ENCODE data around the gene PSMC1. TPM values are rescaled to one million over a fixed set of nuclear protein-coding genes. Genes with fewer than 3 reads are reported as not detected.

The PSMC1 gene
- total RNA-seq, 4 donors from 2014 or later: 96.8 to 139 (median 117) TPM

DNA sequence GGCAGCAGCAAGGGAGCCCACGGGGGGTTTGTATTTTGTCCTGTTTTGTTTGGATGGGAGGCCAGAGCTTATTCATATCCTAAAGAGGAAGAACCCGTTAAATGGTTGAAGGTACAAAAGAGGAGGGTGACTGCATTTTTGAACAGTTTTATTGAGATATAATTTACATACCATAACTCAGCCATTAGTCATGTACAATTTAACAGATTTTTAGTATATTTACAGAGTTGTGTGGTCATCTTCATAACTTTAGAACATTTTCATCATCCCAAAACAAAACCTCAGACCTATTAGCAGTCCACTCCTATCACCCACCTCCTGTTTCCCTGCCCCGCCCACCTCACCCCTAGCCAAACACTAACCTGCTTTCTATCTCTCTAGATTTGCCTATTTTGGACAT lies 62.8 kb downstream of the PSMC1 start:
- no peak for DNase-seq (ENCODE audit: extremely low spot score)
- H3K27me3 ChIP-seq: no peaks in the 10 kb centered on the region
- intact Hi-C loops (cut with DNase I): no loop called here
- peaks cover 0 to 5% (median 2%) of the 10 kb centered on the region in 4 donors for H3K4me1 ChIP-seq
- H3K9me3 ChIP-seq: no peaks in the 10 kb centered on the region
- no peak overlapping the region for H3K27ac ChIP-seq (replicated peaks in 1 of 4)
- no peak overlapping the region for H3K4me3 ChIP-seq
- TF ChIP-seq POLR2A (IDR thresholded peaks at IDR 0.05; ENCODE audit: low read depth) (no peak), EP300 (IDR thresholded peaks at IDR 0.05) (no peak), POLR2AphosphoS5 (IDR thresholded peaks at IDR 0.05) (no peak)
- TF ChIP-seq, protein P1, sequence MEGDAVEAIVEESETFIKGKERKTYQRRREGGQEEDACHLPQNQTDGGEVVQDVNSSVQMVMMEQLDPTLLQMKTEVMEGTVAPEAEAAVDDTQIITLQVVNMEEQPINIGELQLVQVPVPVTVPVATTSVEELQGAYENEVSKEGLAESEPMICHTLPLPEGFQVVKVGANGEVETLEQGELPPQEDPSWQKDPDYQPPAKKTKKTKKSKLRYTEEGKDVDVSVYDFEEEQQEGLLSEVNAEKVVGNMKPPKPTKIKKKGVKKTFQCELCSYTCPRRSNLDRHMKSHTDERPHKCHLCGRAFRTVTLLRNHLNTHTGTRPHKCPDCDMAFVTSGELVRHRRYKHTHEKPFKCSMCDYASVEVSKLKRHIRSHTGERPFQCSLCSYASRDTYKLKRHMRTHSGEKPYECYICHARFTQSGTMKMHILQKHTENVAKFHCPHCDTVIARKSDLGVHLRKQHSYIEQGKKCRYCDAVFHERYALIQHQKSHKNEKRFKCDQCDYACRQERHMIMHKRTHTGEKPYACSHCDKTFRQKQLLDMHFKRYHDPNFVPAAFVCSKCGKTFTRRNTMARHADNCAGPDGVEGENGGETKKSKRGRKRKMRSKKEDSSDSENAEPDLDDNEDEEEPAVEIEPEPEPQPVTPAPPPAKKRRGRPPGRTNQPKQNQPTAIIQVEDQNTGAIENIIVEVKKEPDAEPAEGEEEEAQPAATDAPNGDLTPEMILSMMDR (IDR thresholded peaks at IDR 0.05): no peak
- H3K36me3 ChIP-seq: peaks cover 12 to 41% (median 34%) of the 10 kb centered on the region in 4 donors
- 89% methylated on average over 3 of the region's 3 CpGs for WGBS

DNA sequence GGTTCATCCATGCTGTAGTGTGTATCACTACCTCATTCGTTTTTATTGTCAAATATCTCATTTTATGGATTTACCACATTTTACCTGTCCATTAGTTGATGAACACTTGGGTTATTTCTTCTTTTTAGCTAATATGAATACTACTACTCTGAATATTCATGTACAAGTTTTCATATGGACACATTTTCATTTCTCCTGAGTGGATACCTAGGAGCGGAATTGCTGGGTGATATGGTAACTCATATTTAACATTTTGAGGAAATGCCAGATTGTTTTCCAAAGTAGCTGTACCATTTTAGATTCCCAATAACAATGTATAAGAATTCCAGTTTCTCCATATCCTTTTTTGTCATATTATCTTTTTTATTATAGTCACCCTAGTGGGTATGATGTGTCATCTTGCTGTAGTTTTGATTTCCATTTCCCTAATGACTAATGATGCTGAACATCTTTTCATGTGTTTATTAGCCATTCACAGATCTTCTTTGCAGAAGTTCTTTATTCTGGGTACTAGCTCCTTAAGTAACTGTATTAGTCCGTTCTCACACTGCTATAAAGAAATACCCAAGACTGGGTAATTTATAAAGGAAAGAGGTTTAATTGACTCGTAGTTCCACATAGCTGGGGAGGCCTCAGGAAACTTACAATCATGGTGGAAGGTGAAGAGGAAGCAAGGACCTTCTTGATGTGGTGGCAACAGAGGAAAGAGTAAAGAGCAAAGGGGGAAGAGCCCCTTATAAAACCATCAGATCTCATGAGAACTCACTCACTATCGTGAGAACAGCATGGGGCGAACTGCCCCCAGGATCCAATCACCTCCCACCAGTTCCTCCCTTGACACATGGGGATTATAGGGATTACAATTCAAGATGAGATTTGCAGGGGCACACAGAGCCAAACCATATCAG lies 63.5 kb downstream of the PSMC1 start:
- Histone ChIP-seq H3K27me3 (no peaks in the 10 kb centered on the region), H3K36me3 (peaks cover 12 to 34% (median 27%) of the 10 kb centered on the region in 4 donors), H3K27ac (replicated peaks in 1 of 4) (no peak overlapping the region), H3K4me3 (no peak overlapping the region), H3K9me3 (no peaks in the 10 kb centered on the region), H3K4me1 (peaks cover 0 to 5% (median 3%) of the 10 kb centered on the region in 4 donors)
- no peak for TF ChIP-seq EP300 (IDR thresholded peaks at IDR 0.05)
- TF ChIP-seq POLR2AphosphoS5 (IDR thresholded peaks at IDR 0.05): no peak
- TF ChIP-seq, protein P1 (IDR thresholded peaks at IDR 0.05): no peak
- no peak for TF ChIP-seq POLR2A (IDR thresholded peaks at IDR 0.05; ENCODE audit: low read depth)
- no peak for DNase-seq (ENCODE audit: extremely low spot score)
- WGBS: 97% methylated on average over 6 of the region's 6 CpGs
- intact Hi-C loops (cut with DNase I): no loop called here

DNA sequence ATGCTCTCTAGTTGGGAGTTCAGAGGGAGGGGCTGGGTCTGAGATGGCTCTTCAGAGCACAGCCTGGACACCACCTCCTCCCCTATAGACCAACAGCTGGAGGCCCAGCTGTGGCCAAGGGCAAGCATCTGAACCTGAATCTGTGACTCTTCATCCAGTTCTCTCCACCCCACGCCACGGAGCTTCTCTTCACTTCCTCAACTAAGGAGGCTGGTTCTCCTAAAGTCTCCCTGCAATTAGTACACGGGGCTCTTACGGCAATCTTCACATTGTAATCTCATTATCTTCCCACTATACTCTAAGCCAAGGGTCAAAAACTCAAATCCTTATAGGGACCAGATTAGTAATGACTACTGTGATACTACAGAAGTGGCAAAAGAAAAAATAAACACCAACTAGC lies 65.5 kb downstream of the PSMC1 start:
- intact Hi-C loops (cut with DNase I): no loop called here
- no peaks in the 10 kb centered on the region for H3K9me3 ChIP-seq
- no peak for DNase-seq (ENCODE audit: extremely low spot score)
- WGBS: 84% methylated on average over 4 of the region's 4 CpGs
- no peak overlapping the region for H3K27ac ChIP-seq (replicated peaks in 1 of 4)
- H3K27me3 ChIP-seq: no peaks in the 10 kb centered on the region
- no peak overlapping the region for H3K4me3 ChIP-seq
- peaks cover 2 to 14% (median 7%) of the 10 kb centered on the region in 4 donors for H3K36me3 ChIP-seq
- peaks cover 8 to 17% (median 14%) of the 10 kb centered on the region in 4 donors for H3K4me1 ChIP-seq
- TF ChIP-seq POLR2A (IDR thresholded peaks at IDR 0.05; ENCODE audit: low read depth) (no peak), EP300 (IDR thresholded peaks at IDR 0.05) (no peak)

Other genes with a start within 250 kb of the PSMC1 start
- under 1 TPM; 0.19 to 0.42 (median 0.28) TPM for gene KCNK13, start 194.6 kb upstream of the PSMC1 start, total RNA-seq
- 10 to 100 TPM in 3 of 4 donors, 1 to 10 TPM in 1; 8.0 to 14.1 (median 12.2) TPM for gene NRDE2, start 75.4 kb downstream of the PSMC1 start, total RNA-seq
- gene CALM1, start 140.5 kb downstream of the PSMC1 start, total RNA-seq: 100 to 1,000 TPM; 482 to 847 (median 640) TPM

Measured in esophagus muscularis mucosa (tissue), 4 donors.